BLaER1 (cell line): ENCODE results near the gene NCAPD2.
A peak's percentile ranks its signal among the peaks of the same experiment; 100 is the strongest.

Experiments used
- H3K27ac ChIP-seq: shearing (Covaris generic); formaldehyde crosslinking; 2 replicates; pipeline ENCODE4 v1.8.1; 2022
- H3K27me3 ChIP-seq: shearing (Covaris generic); formaldehyde crosslinking; 2 replicates; pipeline ENCODE4 v1.8.1; 2022
- H3K36me3 ChIP-seq: shearing (Covaris generic); formaldehyde crosslinking; 2 replicates; pipeline ENCODE4 v1.8.1; 2022
- H3K4me1 ChIP-seq: shearing (Covaris generic); formaldehyde crosslinking; 2 replicates; pipeline ENCODE4 v1.8.1; 2022
- H3K4me2 ChIP-seq: shearing (Covaris generic); formaldehyde crosslinking; 2 replicates; pipeline ENCODE4 v1.8.1; 2022
- H3K4me3 ChIP-seq: shearing (Covaris generic); formaldehyde crosslinking; 2 replicates; pipeline ENCODE4 v1.8.1; 2022
- H3K9ac ChIP-seq: shearing (Covaris generic); formaldehyde crosslinking; 2 replicates; pipeline ENCODE4 v1.8.1; 2022
- H3K9me3 ChIP-seq: shearing (Covaris generic); formaldehyde crosslinking; 2 replicates; pipeline ENCODE4 v1.8.1; 2022
- H4K20me1 ChIP-seq: shearing (Covaris generic); formaldehyde crosslinking; 2 replicates; pipeline ENCODE4 v1.8.1; 2022
- Cebpa-rat ChIP-seq: shearing (Covaris generic); IDR thresholded peaks from 2 replicates; pipeline ENCODE4 v1.8.1; 2022

The NCAPD2 gene

DNA sequence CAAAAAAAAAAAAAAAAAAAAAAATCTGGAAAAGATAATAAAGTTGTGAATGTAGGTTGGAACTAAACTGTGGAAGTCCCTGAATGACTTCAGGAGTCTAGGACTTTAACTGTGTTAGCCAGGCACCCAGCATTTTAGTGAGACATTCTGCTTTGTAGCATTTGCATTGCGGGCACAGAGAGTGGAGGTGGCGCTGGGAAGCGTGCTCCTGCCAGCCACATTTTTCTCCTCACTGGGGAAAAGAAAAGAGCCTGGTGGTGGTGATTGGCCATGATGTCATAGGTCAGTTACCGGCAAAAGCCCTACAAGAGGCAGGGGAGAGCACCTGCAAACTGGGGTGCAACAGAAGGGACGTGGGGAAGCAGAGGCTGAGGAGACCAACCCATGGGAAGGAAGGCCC lies 30.7 kb downstream of the NCAPD2 start:
- Histone ChIP-seq H3K27me3 (no peaks in the 10 kb centered on the region), H3K4me3 (no peak overlapping the region), H3K4me1 (no peaks in the 10 kb centered on the region), H3K9me3 (no peaks in the 10 kb centered on the region), H3K9ac (no peak overlapping the region), H3K4me2 (no peak overlapping the region), H4K20me1 (no peaks in the 10 kb centered on the region), H3K36me3 (peaks cover 100% of the 10 kb centered on the region), H3K27ac (no peak overlapping the region)
- no peak for TF ChIP-seq Cebpa-rat

DNA sequence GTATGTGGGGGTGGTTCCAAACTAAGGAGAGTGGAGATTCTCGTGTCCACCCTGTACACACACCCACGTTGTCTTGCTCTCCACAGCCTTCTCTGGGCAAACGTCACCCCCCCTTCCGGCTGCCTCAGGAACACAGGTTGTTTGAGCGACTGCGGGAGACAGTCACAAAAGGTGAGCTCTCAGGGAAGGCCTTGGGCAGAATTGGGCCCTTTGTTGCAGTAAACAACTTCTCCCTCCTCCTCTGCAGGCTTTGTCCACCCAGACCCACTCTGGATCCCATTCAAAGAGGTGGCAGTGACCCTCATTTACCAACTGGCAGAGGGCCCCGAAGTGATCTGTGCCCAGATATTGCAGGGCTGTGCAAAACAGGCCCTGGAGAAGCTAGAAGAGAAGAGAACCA lies 32.3 kb downstream of the NCAPD2 start:
- Histone ChIP-seq H3K4me2 (no peak overlapping the region), H3K4me3 (no peak overlapping the region), H3K36me3 (peaks cover 100% of the 10 kb centered on the region)

DNA sequence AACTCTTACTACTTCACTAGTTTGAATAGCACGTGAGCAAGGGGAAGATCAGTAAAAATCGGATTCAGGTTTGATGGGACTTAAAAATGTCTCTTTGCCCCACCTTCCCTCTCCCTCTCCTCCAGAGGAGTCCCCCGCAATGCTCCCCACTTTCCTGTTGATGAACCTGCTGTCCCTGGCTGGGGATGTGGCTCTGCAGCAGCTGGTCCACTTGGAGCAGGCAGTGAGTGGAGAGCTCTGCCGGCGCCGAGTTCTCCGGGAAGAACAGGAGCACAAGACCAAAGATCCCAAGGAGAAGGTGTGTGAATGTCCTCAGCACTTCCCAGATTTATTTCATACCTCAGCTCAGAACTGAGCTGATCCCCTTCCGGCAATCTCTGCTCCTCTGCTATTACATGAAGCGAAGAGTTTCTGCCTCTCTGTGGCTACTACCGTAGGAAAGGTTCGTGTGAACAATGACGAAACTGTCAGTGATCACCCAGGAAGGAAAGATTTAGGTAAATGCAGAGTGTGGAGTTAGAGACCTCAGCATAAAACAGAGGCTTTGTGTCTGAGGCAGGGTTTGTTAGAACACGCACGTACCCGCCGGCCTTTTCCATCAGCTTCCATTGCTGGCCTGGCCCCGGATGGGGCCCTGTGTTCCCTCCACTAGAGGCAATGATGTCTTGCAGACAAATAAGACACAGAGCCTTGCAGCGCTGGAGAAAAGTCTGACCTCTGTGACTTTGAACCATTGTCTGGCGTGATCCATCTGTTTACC lies 33.0 kb downstream of the NCAPD2 start:
- Histone ChIP-seq H3K27me3 (no peaks in the 10 kb centered on the region), H3K4me3 (no peak overlapping the region), H3K9ac (no peak overlapping the region), H3K36me3 (peaks cover 98% of the 10 kb centered on the region), H3K27ac (no peak overlapping the region), H3K4me2 (no peak overlapping the region), H3K9me3 (no peaks in the 10 kb centered on the region), H4K20me1 (no peaks in the 10 kb centered on the region), H3K4me1 (peaks cover 9% of the 10 kb centered on the region)
- TF ChIP-seq Cebpa-rat: no peak

More for the DNA sequence above, 32.3 kb downstream of the NCAPD2 start:
- H3K27ac ChIP-seq: no peak overlapping the region
- TF ChIP-seq Cebpa-rat: no peak
- no peaks in the 10 kb centered on the region for H3K9me3 ChIP-seq
- peaks cover 2% of the 10 kb centered on the region; the same call in 1 of the 2 replicates for H3K4me1 ChIP-seq
- H3K9ac ChIP-seq: no peak overlapping the region
- no peaks in the 10 kb centered on the region for H4K20me1 ChIP-seq
- no peaks in the 10 kb centered on the region for H3K27me3 ChIP-seq

DNA sequence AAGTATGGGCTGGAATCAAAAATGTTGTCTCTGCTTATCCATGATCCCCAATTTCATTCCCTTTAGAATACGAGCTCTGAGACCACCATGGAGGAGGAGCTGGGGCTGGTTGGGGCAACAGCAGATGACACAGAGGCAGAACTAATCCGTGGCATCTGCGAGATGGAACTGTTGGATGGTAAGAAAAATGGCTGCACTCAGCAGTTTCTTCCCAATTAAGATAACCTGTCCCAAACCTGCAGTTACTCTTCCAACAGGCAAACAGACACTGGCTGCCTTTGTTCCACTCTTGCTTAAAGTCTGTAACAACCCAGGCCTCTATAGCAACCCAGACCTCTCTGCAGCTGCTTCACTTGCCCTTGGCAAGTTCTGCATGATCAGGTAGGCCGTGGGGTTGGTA lies 33.8 kb downstream of the NCAPD2 start:
- no peak for TF ChIP-seq Cebpa-rat
- no peaks in the 10 kb centered on the region for H3K9me3 ChIP-seq
- H3K27me3 ChIP-seq: no peaks in the 10 kb centered on the region
- no peak overlapping the region for H3K4me2 ChIP-seq
- no peaks in the 10 kb centered on the region for H4K20me1 ChIP-seq
- peaks cover 17% of the 10 kb centered on the region for H3K4me1 ChIP-seq
- no peak overlapping the region for H3K4me3 ChIP-seq
- H3K9ac ChIP-seq: no peak overlapping the region
- peaks cover 90% of the 10 kb centered on the region for H3K36me3 ChIP-seq
- H3K27ac ChIP-seq: no peak overlapping the region

DNA sequence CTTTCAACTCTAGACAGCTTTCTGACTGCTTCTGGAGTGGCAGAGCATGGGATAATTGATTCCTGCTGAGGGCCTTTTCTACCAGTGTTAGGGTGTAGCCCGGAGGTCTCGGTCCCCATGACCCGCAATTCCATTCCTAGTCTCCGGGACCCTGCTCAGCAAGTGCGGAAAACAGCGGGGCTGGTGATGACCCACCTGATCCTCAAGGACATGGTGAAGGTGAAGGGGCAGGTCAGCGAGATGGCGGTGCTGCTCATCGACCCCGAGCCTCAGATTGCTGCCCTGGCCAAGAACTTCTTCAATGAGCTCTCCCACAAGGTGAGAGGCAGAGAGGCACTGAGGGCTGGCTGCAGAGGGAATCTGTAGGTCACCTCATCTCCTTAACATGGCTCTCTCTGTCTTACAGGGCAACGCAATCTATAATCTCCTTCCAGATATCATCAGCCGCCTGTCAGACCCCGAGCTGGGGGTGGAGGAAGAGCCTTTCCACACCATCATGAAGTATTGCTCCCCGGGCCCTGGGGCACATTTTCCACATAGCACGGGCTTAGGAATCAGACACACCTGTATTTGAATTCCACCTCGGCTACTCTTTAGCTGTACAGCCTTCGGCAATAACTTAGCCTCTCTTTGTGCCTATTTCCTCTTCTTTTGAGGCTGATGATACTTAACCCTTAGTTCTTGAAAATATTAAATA lies 34.8 kb downstream of the NCAPD2 start:
- no peaks in the 10 kb centered on the region for H3K27me3 ChIP-seq
- H4K20me1 ChIP-seq: no peaks in the 10 kb centered on the region
- no peak overlapping the region for H3K4me3 ChIP-seq
- H3K4me2 ChIP-seq: no peak overlapping the region
- no peak overlapping the region for H3K9ac ChIP-seq
- H3K4me1 ChIP-seq: peaks cover 24% of the 10 kb centered on the region
- no peaks in the 10 kb centered on the region for H3K9me3 ChIP-seq
- TF ChIP-seq Cebpa-rat: no peak
- peaks cover 80% of the 10 kb centered on the region for H3K36me3 ChIP-seq
- no peak overlapping the region for H3K27ac ChIP-seq

DNA sequence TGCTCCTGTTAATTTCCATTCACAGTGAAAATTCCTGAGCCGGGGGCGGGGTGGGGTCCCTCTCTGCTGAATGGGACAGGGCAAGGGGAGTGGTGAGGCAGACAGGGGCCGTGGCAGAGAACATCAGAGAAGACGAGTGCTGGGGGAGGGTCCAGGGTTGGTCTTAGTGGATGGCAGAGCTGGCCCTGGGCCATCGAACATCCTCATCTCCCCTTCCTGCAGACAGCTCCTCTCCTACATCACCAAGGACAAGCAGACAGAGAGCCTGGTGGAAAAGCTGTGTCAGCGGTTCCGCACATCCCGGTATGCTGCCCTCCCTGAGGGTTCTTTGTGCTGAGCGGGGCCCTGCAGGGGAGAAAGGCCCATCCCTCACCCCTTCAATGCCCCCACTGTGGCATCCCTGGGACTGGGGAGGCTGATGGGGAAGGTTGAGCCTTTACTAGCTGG lies 35.4 kb downstream of the NCAPD2 start:
- Histone ChIP-seq H3K9ac (no peak overlapping the region), H3K36me3 (peaks cover 74% of the 10 kb centered on the region), H3K27me3 (no peaks in the 10 kb centered on the region), H3K4me2 (no peak overlapping the region), H3K9me3 (no peaks in the 10 kb centered on the region), H3K4me3 (no peak overlapping the region), H3K27ac (no peak overlapping the region), H3K4me1 (peaks cover 24% of the 10 kb centered on the region), H4K20me1 (no peaks in the 10 kb centered on the region)
- TF ChIP-seq Cebpa-rat: no peak

DNA sequence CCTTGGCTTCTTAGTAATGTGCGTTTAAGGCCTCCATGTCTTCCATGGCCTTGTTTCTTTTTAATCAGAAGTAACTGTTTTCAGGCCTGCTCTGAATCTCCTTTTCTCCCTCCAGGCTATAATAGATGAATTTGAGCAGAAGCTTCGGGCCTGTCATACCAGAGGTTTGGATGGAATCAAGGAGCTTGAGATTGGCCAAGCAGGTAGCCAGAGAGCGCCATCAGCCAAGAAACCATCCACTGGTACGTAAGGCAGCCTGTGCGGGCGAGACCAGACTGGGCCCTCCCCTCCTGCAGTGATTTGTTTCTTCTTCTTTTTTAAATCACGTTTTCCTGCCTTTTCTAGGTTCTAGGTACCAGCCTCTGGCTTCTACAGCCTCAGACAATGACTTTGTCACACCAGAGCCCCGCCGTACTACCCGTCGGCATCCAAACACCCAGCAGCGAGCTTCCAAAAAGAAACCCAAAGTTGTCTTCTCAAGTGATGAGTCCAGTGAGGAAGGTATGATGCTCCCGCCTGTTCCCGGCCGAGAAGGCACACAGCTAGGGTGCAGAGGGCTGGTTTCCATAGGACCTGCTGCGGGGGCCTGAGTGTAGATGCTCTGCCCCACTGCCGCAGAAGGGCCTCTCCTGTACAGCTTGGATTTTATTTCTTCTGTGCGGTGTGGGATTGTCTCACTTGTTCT lies 36.8 kb downstream of the NCAPD2 start:
- no peaks in the 10 kb centered on the region for H3K9me3 ChIP-seq
- TF ChIP-seq Cebpa-rat: no peak
- no peak overlapping the region for H3K4me2 ChIP-seq
- H4K20me1 ChIP-seq: peaks cover 13% of the 10 kb centered on the region
- no peak overlapping the region for H3K4me3 ChIP-seq
- peak overlapping the region; percentile 15; the same call in 1 of the 2 replicates for H3K9ac ChIP-seq
- H3K36me3 ChIP-seq: peaks cover 67% of the 10 kb centered on the region
- no peak overlapping the region for H3K27ac ChIP-seq
- peaks cover 24% of the 10 kb centered on the region for H3K4me1 ChIP-seq
- no peaks in the 10 kb centered on the region for H3K27me3 ChIP-seq

DNA sequence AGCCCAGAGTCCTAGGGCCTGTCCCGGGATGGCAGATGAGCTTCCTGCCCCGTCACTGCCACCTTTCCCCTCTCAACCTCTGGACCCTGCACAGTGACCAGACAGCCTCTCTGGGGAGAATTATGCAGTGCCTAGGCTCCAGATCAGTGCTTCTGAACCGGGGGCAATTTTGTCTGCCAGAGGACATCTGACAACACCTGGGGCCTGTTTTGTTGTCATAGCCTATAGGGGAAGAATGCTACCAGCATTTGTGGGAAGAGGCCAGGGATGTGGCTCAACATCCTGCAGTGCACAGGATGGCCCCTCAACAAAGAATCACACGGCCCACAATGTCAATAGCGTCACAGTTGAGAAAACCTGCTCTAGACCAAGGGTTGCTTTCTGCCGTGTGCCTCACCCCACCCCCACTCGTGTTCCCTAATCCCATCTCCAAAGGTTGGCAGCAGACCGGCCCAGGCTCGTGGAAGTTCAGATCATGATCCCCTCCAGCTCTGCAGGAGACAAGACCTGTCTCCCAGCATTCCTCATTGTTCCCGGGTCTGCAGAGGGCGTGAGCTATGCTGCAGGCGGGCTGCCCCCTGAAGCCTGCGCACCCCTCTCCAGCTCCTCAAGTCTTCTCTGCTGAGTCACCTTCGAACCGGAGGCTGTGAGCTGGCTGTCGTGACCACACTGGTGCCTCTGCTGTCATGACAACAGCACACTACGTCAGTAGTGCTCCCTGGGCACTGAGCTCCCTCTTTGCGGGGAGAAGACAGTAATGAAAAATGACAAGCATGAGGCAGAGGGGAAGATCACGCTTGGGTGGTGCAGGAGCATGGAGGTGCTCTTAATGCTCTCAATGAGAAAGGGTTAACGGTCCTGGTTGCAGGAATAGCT lies 38.4 kb downstream of the NCAPD2 start:
- Histone ChIP-seq H3K4me2 (peak overlapping the region; percentile 99), H3K9me3 (no peaks in the 10 kb centered on the region), H3K4me3 (peak overlapping the region; percentile 97), H4K20me1 (peaks cover 28% of the 10 kb centered on the region), H3K27ac (peak overlapping the region; percentile 99), H3K27me3 (no peaks in the 10 kb centered on the region), H3K9ac (peak overlapping the region; percentile 99), H3K36me3 (peaks cover 67% of the 10 kb centered on the region), H3K4me1 (peaks cover 39% of the 10 kb centered on the region)
- TF ChIP-seq Cebpa-rat: no peak
